Body of pancreas (tissue), 4 donors: ENCODE data around the gene SYCP3. TPM values are rescaled to one million over a fixed set of nuclear protein-coding genes. Genes with fewer than 3 reads are reported as not detected.
"Not testable (repeated sequence)": the region's sequence is repeated elsewhere in the genome, so short reads cannot be mapped to it uniquely, and the experiment has no call there.

ENCODE experiments used
- ATAC-seq: fragments of 150-250 bp; one replicate; pipeline ENCODE4 v1.9.1; 2016
- DNase-seq, 4 donors: peaks; one replicate each; pipeline ENCODE4 v3.0.0-alpha.2; 2019
- H3K27ac ChIP-seq, 4 donors: fragments of 200-600 bp; sonication (generic); 1 replicate in 3 of 4; 2 replicates in 1 of 4; pipeline versions ENCODE4 v1.5.1 to v1.6.1; 2016 to 2019; ENCODE audit warnings: mild to moderate bottlenecking in 1 of 4, mixed read lengths in 1 of 4, moderate library complexity in 1 of 4
- H3K27me3 ChIP-seq, 2 donors: fragments of 200-600 bp; sonication (generic); one replicate each; pipeline ENCODE4 v1.6.0; 2016; ENCODE audit warnings: mild to moderate bottlenecking in 1 of 2
- H3K36me3 ChIP-seq, 2 donors: fragments of 200-600 bp; sonication (generic); replicated peaks in 1 of 2; 2 replicates each; pipeline ENCODE4 v1.5.1; 2016; ENCODE audit warnings: low read depth in 2 of 2; ENCODE audit not compliant: insufficient read depth in 1 of 2
- H3K4me1 ChIP-seq: fragments of 200-600 bp; sonication (generic); one replicate; pipeline ENCODE4 v1.6.0; 2016
- H3K4me3 ChIP-seq, 2 donors: fragments of 200-600 bp; sonication (generic); 1 replicate in 1 of 2; 2 replicates in 1 of 2; pipeline ENCODE4 v1.5.1; 2016 to 2019
- H3K9me3 ChIP-seq, 3 donors: fragments of 200-600 bp; sonication (generic); 1 replicate in 2 of 3; 2 replicates in 1 of 3; pipeline ENCODE4 v1.5.1; 2016
- CTCF ChIP-seq, 7 experiments: fragments of 450-650 bp in 4 of 7; fragments of 200-600 bp in 3 of 7; sonication (generic) in 3 of 7; IDR thresholded peaks; one replicate each; pipeline ENCODE4 v1.5.1; 2016 to 2019; ENCODE audit warnings: antibody characterized with exemption in 7 of 7
- POLR2A ChIP-seq, 3 donors: fragments of 450-650 bp; IDR thresholded peaks; one replicate each; pipeline ENCODE4 v1.6.1; 2016; ENCODE audit warnings: antibody characterized with exemption in 3 of 3, mild to moderate bottlenecking in 2 of 3
- WGBS, 2 donors: methylation state at CpG; one replicate each; pipeline ENCODE4 v1.1.5; 2017; 5-methylcytosine and 5-hydroxymethylcytosine counted together
- intact Hi-C: fragments of 100-400 bp; cut with DNase I; formaldehyde crosslinking; loops from one replicate; pipeline ENCODE4 v1.15.1; 2023
- total RNA-seq, 2 donors: library from RNA; depleted of rRNA; stranded (reverse); fragments of >200 nt; gene quantifications; one replicate each; pipeline ENCODE4 v1.1.0, GENCODE V29; 2016

Gene SYCP3
- total RNA-seq, 2 donors from 2014 or later: 0.26 TPM; not detected in 1

GRCh38 chr12:101740980-101741379, 1.7 kb upstream of the SYCP3 start:
- H3K36me3 ChIP-seq: no peaks in the 10 kb centered on the region
- 87 to 89% methylated on average over 5 of the region's 5 CpGs for WGBS, 2 donors

GRCh38 chr12:101740566-101740965, 1.3 kb upstream of the SYCP3 start:
- H3K27me3 ChIP-seq: no peaks in the 10 kb centered on the region
- H3K4me3 ChIP-seq: no peak overlapping the region
- no peaks in the 10 kb centered on the region for H3K36me3 ChIP-seq
- H3K27ac ChIP-seq: no peak overlapping the region
- DNase-seq (no peak), ATAC-seq (no peak)
- TF ChIP-seq CTCF (IDR thresholded peaks at IDR 0.05) (no peak), POLR2A (IDR thresholded peaks at IDR 0.05) (no peak)
- 84 to 95% methylated on average over 5 of the region's 5 CpGs for WGBS, 2 donors
- H3K9me3 ChIP-seq: no peaks in the 10 kb centered on the region
- H3K4me1 ChIP-seq: peaks cover under 1% of the 10 kb centered on the region
- intact Hi-C loops: no loop called here

More at GRCh38 chr12:101740980-101741379, 1.7 kb upstream of the SYCP3 start:
- ATAC-seq (no peak), DNase-seq (no peak)
- Histone ChIP-seq H3K4me3 (no peak overlapping the region), H3K27ac (no peak overlapping the region), H3K9me3 (no peaks in the 10 kb centered on the region), H3K27me3 (no peaks in the 10 kb centered on the region), H3K4me1 (peaks cover 4% of the 10 kb centered on the region)
- intact Hi-C loops: no loop called here
- TF ChIP-seq POLR2A (IDR thresholded peaks at IDR 0.05) (no peak), CTCF (IDR thresholded peaks at IDR 0.05) (no peak)

GRCh38 chr12:101737476-101737875, 1.8 kb downstream of the SYCP3 start:
- Histone ChIP-seq H3K4me1 (peaks cover 5% of the 10 kb centered on the region), H3K4me3 (no peak overlapping the region), H3K36me3 (no peaks in the 10 kb centered on the region), H3K27me3 (no peaks in the 10 kb centered on the region), H3K27ac (no peak overlapping the region), H3K9me3 (no peaks in the 10 kb centered on the region)
- intact Hi-C loops: no loop called here
- ATAC-seq (no peak), DNase-seq (no peak)
- 88 to 95% methylated on average over 6 of the region's 6 CpGs for WGBS, 2 donors
- TF ChIP-seq CTCF (IDR thresholded peaks at IDR 0.05) (no peak), POLR2A (IDR thresholded peaks at IDR 0.05) (no peak)

- H3K9me3 ChIP-seq, H3K4me1 ChIP-seq, H3K4me3 ChIP-seq, DNase-seq, intact Hi-C loops, H3K27me3 ChIP-seq, ATAC-seq, H3K27ac ChIP-seq, H3K36me3 ChIP-seq: not testable (repeated sequence)
- 91 to 94% methylated on average over 5 of the region's 5 CpGs for WGBS, 2 donors
These were observed 4.8 kb downstream of the SYCP3 start for GRCh38 chr12:101734482-101734881.

- Histone ChIP-seq H3K4me1 (peaks cover 5% of the 10 kb centered on the region), H3K27ac (no peak overlapping the region), H3K27me3 (no peaks in the 10 kb centered on the region), H3K36me3 (peaks cover 0 to 2% of the 10 kb centered on the region in 2 donors), H3K9me3 (no peaks in the 10 kb centered on the region), H3K4me3 (no peak overlapping the region)
- no peak for ATAC-seq
- 36 to 58% methylated on average over 2 of the region's 2 CpGs for WGBS, 2 donors
- intact Hi-C loops: no loop called here
- DNase-seq: no peak
- TF ChIP-seq CTCF (IDR thresholded peaks at IDR 0.05): no peak
- no peak for TF ChIP-seq POLR2A (IDR thresholded peaks at IDR 0.05)
These were observed 6.1 kb downstream of the SYCP3 start for GRCh38 chr12:101733166-101733565.
